HG03520 (cell line): ENCODE data around the gene HS3ST4.
"Not testable (repeated sequence)": the region's sequence is repeated elsewhere in the genome, so short reads cannot be mapped to it uniquely, and the experiment has no call there.

Experiments used
- ATAC-seq: cut with Tn5 transposase; IDR thresholded peaks from one replicate; pipeline ENCODE4 v1.9.1; 2021; ENCODE audit warnings: mild to moderate bottlenecking, moderate library complexity; ENCODE audit not compliant: unreplicated experiment

Gene HS3ST4

GRCh38 chr16:26078716-26079355, 387.1 kb downstream of the HS3ST4 start:
- no peak for ATAC-seq

GRCh38 chr16:26087091-26087490, 395.3 kb downstream of the HS3ST4 start:
- ATAC-seq, result no peak

- no peak for ATAC-seq
Measured at GRCh38 chr16:26091511-26091910, 399.8 kb downstream of the HS3ST4 start.

GRCh38 chr16:26098206-26098605, 406.4 kb downstream of the HS3ST4 start:
- ATAC-seq, result not testable (repeated sequence)

GRCh38 chr16:26102369-26102768, 410.6 kb downstream of the HS3ST4 start:
- no peak for ATAC-seq

GRCh38 chr16:26108836-26109505, 417.2 kb downstream of the HS3ST4 start:
- ATAC-seq, result no peak

- ATAC-seq, result no peak
Measured at GRCh38 chr16:26111900-26112299, 420.1 kb downstream of the HS3ST4 start.

- ATAC-seq, result no peak
Measured at GRCh38 chr16:26118575-26118974, 426.8 kb downstream of the HS3ST4 start.

- ATAC-seq, result no peak
Measured at GRCh38 chr16:26120729-26121128, 429.0 kb downstream of the HS3ST4 start.

- no peak for ATAC-seq
Measured at GRCh38 chr16:26128296-26128695, 436.5 kb downstream of the HS3ST4 start.

- no peak for ATAC-seq
Measured at GRCh38 chr16:26129997-26130396, 438.2 kb downstream of the HS3ST4 start.

GRCh38 chr16:26133416-26134093, 441.8 kb downstream of the HS3ST4 start:
- ATAC-seq, result no peak

GRCh38 chr16:26134588-26134987, 442.8 kb downstream of the HS3ST4 start:
- ATAC-seq, result no peak

GRCh38 chr16:26137956-26138355, 446.2 kb downstream of the HS3ST4 start:
- no peak for ATAC-seq

GRCh38 chr16:26139091-26139490, 447.3 kb downstream of the HS3ST4 start:
- ATAC-seq, result no peak

GRCh38 chr16:26139884-26140283, 448.1 kb downstream of the HS3ST4 start:
- no peak for ATAC-seq

GRCh38 chr16:26149364-26150190, 457.8 kb downstream of the HS3ST4 start:
- no peak for ATAC-seq

- no peak for ATAC-seq
Measured at GRCh38 chr16:26155221-26155620, 463.5 kb downstream of the HS3ST4 start.

GRCh38 chr16:26157319-26157718, 465.6 kb downstream of the HS3ST4 start:
- ATAC-seq, result no peak

GRCh38 chr16:26158142-26158759, 466.5 kb downstream of the HS3ST4 start:
- no peak for ATAC-seq
